NCI-H146 treated with DMSO at 0.1 percent for 48 hours (cell line): ENCODE results near the gene DROSHA.

Source experiments
- DNase-seq: peaks from one replicate; lab custom pipeline; 2025; ENCODE audit not compliant: unreplicated experiment; lab: John Stamatoyannopoulos, UW

DROSHA gene

DNA sequence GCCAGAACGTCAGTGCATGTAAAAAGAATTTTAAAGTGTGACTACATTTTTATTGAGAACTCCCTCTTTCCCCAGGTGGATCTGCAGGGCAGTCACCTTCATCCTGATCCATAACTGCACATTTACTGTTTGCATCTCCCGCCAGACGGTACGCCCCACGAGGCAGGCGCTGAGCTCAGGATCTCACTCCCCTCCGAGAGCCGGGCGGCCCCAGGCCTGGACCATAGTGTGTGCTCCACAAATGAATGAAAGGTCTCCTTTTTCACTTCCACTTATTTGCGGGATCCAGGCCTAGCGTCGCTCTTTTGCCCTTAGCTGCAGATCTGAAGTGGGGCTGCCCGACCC, 378 bp downstream of the DROSHA start:
- no peak for DNase-seq

DNA sequence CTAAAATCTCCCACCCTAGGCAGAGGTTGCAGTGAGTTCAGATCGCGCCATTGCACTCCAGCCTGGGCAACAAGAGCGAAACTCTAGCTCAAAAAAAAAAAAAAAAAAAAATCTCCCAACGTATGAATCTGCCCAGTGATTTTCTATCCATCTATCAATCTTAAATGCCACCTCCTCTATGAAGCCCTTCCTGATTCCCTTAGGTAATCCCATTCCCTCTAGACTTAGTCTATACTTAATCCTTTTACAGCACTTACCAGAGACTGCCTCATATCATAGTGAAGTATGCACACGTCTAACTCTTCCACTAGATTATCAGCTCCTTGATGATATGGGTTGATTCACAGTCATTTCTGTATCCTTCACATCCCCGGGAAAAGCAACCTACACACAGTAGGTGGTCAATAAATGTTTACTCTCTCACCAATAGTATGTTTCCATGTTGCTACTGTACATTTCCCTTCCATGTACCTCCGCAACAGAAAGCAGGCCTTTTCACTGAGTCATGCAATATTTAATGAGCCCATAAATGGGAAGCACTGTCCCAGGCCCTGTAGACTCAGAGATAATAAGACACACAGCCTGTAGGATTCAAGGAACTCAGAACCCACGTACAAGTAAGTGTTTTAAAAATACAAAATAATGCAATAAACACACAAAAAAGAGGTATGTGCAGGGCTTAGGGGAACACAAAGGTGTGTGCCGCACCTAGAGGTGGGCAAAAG, 1.2 kb downstream of the DROSHA start:
- DNase-seq = no peak

DNA sequence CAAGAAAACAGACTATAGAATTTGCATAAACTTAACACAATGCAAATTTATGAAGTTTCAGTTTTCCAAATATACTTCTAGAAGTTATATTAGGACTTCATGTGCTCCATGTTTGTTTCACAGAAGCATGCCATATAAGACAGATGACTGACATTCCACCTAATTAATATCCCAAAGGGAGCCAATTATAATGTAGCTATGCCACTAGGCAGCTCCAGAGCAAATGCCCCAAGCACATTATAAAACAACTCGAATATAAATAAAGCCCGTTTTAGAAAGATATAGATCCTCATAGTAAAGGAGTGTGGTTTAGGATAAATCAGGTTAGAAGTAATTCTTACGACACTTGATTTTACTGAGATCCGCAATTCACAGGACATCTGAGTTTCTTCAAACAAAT, 8.9 kb downstream of the DROSHA start:
- no peak for DNase-seq

DNA sequence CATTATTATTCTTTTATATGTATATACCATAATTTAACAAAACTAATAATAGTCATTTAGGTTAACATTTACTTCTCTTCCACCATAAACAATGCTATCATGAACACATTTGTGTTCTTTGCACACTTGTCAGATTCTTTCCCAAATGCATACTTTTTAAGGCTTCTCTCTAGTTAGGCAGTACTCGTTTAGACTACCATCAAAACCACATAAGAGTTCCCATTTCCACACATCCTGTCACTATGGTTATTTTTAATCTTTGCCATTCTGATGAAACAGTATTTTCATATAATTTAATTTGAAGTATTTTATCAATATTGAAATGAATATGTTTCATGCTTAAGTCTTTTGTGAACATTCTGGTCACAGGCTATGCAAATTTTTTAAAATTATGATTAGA, 15.1 kb downstream of the DROSHA start:
- no peak for DNase-seq

DNA sequence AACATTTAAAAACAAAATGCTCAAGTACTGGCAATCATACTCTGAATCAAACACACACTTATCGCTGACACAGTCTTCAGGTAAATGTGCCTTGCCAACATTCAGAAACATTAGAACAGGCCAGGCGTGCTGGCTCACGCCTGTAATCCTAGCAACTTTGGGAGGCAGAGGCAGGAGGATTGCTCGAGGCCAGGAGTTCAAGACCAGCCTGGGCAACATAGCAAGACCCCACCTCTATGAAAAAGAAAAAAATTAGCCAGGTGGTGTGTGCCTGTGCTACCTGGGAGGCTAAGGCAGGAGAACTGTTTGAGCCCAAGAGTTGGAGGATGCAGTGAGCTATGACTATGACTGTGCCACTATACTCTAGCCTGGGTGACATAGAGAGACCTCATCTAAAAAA, 20.6 kb downstream of the DROSHA start:
- DNase-seq = no peak

DNA sequence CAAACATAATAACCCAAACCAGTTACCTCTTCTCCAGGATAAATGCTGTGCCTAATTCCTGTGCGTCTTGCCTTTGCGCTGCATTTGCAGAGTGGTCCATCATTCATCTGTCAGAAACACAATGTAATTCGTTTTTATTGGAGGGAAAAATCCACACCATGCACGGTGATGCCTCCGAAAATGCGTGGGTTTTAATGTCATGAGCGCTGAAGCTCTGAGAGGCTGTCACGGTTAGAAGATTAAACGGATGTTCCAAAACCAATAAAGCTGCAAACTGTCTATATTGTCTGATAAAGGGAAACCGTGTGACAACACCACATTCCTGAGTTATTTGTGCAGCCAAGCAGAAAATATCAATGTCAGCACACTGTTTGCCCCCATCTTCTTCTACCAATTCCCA, 27.4 kb downstream of the DROSHA start:
- DNase-seq = no peak

DNA sequence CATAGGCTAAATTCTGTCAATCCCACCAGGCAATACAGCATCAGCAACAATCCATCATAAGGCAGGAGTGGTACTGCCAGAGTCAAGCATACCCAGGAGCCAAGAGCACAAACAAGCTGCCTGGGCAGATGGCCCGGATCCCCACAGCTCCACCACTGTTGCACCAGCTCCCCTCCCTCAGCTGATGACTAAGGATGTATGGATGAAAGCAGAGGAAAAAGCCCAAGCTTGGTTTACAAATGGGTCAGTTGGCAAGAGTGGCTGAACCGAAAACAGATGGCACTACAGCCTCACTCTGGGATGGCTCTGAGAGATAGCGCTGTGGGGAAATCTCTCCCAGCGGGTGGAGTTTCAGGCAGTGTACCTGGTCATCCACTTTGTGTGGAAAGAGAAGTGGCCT, 29.4 kb downstream of the DROSHA start:
- no peak for DNase-seq

DNA sequence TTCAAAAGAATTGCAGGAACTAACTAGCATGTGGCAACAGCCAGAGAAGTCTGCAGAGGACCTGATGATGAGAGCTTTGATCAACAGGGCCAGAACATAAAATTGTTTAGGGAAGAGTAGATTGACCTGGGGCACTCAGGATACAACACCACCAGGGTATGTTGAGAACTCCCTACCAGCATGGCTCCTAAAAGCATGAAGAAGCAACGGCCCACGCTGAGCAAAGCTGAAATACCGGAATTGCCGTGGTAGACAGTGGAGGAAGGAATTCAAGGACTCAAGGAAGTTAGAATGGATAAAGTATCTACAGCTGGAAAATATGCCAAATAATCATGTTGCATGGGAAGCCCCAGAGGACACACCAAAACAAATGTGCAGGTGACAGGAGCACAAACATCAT, 31.6 kb downstream of the DROSHA start:
- DNase-seq = no peak

DNA sequence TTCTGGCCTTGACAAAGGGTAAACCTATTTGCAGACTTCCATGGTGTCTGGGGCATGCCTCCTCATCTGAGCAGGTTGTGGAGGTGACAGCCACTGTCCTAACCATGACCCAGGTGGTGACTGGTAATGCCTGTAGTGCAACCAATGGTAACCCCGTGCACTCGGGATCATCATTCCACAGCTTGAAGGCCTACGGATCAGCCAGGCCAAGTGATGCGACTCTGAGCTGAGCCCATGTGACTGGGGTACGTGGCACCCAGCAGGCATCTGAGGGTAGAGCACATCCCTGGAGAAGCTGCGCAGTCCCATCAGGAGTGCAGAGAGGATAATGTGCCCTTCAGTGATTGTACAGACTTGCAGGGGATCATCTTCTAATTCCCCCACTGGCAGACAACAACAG, 35.0 kb downstream of the DROSHA start:
- DNase-seq = no peak

DNA sequence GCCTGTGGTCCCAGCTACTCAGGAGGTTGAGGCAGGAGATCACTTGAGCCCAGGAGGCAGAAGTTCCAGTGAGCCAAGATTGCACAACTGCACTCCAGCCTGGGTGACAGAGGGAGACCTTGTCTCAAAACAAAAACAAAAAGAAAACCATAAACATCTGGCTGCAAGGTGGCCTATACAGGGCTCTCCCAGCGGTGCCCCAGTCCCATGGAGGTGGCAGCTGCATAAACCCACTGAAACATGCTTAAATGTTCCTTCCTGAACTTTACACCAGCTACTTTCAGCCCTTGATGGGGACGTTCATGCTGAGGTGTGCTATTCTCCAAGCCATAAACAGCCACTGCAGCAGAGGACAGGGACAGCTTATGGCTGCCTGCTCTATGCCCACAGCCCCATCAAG, 35.6 kb downstream of the DROSHA start:
- DNase-seq = no peak

DNA sequence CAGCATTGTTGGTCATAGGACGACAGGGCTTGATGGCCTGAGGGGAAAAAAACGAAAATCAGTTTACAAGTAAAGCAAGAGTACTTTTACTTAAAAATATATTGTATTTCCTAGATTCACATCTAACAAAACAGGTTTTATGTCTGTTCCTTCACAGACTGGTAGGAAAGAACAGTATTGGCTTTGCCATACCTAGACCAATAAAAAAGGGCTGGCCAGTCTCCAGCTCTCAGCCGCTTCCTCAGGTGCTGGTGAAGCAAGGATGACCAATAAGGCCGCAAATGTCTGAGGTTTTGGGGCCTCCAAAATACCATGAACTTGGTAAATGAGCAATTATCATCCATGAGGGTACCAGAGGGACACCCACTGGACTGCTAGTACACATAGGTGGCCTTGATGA, 36.6 kb downstream of the DROSHA start:
- no peak for DNase-seq

DNA sequence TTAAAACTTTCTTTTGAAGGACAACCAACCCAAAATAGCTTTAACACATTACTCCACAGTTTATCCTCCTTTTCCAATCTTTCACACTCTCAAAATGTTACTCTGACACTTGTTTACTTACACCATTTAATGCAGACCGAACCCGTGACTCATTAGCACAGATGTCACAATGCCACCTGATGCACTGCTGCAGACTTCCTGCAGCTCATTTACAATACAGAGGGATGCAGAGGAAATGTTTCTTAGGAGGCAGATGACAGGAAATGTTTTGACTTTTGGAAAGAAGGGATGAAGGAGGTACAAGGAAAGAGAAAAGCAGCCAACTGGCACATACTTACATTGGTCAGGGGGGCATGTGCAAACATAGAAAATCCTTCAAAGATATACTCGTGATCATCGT, 39.0 kb downstream of the DROSHA start:
- DNase-seq = no peak

DNA sequence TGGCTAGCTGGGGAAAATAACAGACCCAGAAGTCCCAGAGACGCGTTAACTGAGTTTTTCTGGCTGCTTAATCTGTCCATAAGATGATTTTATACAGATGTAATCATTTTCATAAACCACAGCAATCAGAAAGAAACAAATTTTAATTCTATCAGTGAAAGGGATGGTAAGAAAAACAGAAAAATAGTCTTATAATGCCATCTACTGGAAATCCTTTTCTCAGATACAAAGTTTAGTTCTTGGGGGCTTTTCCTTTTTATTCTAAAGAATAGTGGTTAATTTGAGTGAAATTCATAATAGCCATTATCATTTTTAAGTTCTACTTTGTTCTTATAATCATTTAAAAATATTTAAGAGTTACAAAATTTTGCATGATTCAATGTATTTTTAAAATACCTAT, 44.4 kb downstream of the DROSHA start:
- DNase-seq = no peak

DNA sequence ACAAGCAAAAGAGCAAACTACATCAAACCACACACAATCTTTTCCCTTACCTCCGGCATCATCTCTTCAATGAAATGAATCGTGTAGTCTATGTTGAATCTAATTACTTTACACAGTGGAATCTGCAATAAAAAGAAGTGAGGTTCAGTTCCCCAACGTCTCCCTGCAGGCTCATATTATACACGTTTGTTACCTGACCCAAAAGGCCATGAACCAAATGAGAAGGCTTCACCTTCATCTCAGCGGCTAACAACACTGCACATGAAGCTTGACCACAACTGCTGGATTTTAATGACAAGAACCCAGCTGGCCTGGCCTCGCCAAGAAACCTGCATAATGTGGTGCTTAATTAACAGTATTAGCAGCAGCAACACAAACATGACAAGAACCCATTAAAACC, 45.5 kb downstream of the DROSHA start:
- DNase-seq = no peak

DNA sequence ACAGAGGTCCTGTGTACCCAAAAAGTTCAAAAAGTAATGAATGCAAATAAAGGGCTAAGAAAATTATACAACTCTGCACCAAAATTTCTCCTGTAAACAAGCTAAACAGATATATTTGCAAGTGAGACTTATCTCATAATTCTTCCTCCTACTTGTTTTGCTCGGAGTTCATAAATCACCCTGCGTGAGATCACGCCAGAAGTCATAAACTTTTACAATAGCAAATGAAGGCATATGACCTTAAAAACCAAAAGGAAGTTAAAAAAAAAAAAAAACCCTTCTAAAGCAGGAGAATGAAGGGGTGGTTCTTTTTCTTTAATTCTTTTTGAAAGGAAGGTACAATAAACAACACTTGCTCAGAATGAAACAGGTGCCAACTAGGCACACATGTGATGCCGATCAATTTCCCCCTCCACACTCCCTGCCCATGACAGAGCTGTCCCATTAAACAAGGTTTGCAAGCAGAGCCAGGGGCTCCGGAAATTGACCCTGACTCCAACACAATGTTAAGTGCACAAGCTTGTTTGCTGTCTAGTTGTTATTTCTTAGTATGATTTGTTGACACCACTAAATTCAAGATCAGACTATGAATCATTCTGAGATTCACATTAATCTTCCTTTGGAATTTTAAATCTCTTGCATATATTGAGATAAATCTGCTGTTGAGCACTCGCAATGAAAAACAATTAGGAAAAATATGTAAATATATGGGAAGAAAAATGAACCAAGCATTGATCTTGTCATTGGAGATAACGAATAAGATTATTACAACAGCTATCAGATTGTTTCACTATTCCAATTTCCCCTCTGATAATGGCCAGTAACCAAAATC, 46.3 kb downstream of the DROSHA start:
- no peak for DNase-seq

DNA sequence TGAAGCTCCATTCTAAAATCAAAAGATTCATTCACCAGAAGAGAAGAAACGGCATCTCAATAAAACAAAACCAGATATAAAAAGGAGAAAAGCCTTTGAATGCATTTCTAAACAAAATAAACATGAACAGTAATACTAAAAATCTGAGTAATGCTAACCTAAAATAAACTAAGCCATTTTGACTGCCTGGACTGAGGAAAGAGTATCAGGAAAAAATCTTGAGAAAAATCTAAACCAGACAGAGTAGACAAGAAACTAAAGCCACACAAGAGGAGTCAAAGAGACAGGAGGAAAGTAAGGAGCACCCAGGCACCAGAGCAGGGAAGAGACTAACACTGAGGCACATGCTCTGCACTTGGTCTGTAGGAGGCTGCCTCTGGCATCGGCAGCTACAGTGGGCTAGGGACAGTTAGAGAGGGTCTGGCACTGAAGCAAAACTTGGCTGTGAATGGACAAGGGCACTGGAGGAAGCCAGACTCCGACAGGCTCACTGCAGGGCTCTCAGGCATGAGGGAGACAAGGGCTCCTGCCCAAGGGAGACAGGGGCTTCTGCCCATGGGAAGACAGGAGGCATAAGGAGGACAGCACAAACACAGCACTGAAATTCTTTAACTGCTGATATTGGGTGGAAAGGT, 50.2 kb downstream of the DROSHA start:
- DNase-seq = no peak

DNA sequence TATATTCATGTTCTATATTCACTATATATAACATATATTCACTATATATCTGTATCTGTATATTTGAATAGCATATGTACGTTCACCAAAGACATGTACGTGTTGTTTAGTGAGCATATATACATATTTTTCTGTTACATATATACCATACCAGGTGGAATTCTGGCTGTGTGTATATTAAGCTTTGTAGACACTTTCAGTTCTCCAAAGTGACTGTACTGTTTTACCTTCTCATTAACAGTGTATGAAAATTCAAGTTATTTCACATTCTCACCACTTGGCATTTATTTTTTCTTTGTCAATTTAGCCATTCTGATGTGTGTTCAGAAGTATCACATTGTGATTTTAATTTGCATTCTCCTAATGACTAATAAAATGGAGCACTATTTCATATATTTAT, 52.2 kb downstream of the DROSHA start:
- DNase-seq = no peak

DNA sequence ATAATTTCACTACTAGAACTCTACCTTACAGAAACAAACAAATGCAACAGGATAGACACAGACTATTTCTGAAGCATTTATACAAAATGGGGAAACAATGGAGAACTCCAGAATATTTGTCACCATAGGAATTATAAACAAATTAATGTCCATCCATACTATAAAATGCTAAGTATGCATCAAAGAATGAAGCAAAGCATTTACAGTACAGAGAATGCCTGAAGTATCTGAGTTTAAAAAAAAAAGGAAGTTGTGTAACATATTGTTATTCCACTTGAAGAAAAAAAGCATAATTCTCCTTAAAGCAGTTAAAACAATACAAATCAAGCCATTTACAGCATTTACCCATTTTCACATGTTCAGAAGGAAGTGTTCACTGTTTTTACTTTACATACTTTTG, 53.0 kb downstream of the DROSHA start:
- DNase-seq = no peak

DNA sequence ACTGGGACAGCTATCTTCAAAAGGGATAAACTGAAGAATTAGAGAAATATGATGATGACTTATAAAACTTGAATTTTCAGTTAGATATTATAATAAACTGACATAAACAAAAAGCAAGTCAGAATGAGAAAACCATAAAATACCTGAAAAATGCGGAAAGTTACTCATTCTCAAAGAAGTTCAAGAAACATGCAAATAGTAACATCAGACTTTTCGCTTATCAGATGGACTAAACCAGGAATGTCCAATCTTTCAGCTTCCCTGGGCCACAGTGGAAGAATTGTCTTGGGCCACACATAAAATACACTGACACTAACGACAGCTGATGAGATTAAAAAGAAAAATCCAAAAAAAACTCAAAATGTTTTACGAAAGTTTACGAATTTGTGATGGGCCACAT, 53.9 kb downstream of the DROSHA start:
- DNase-seq = no peak

DNA sequence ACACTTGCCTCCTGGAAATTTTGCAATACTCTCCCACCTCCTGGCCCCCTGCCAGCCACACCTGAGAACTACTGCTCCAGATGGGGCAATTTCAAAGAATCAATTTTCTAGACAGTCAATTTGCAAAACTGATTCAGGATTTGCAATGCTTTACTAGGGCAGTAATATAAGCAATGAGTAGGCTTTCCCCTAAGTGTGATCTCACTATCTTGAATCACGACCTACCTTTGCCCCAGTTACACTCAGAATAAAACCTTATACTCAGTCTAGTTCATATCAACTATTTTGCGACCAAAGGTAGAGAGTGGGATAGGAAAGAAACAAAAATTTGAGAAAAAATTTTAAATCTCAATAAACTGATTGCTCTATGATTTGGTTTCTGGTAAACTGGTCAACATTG, 54.4 kb downstream of the DROSHA start:
- no peak for DNase-seq

DNA sequence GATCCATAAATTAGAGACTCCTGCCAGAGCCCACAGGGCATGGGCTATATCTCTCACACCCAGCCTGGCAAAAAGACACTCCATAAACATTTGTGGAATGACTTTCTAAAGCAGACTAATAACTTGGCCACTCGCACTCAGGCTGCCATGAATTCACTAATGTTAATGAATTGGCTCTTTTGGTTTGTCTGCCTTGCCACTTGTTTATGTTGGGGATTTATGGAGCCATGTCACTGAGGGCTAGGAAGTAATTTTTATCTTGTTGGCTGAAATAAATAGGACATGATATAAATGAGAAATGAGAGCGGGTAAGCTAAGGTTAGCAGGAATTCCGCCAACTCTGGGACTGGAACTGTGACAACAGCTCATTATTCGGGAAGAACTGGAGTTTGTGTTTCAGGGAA, 55.2 kb downstream of the DROSHA start:
- DNase-seq = no peak

DNA sequence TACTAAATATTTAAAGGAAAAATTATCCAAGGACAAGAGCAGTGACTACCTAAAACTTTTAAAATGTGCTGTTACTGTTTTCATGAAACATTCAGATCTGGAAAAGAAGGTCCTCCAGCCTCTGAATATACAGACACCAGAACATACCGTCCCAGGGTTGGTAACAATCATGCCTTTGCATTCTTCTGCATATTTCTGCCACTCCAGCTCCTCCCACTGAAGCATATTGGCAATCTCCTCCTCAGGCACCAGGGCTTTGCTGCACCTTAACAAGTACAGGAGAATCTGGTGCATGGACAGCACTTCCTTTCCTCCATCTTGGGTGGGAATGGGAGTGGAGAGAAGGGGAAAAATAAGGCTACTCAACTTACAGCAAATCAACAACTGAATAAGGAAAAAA, 60.0 kb downstream of the DROSHA start:
- no peak for DNase-seq
